GM12878 (cell line): Measurements from ENCODE around the gene CYB5B. TPM values are rescaled to one million over a fixed set of nuclear protein-coding genes. Genes with fewer than 3 reads are reported as not detected.

Experiments
- ATAC-seq: fragments of 200-7000 bp; cut with Tn5 transposase; 3 replicates; pipeline ENCODE4 v1.9.1; 2020; ENCODE audit warnings: mild to moderate bottlenecking, moderate library complexity
- BruUV-seq: library from RNA; stranded (reverse); fragments of 400-500 nt; replicated peaks from 2 replicates; lab custom pipeline; 2021; lab: Mats Ljungman, UMichigan
- CTCF ChIA-PET: fragments of 300-600 bp; sonication (Branson Sonifier 250); formaldehyde crosslinking; extraction: SDS; loops from one replicate; lab custom pipeline; 2021; ENCODE audit warnings: inconsistent platforms; lab: Yijun Ruan, JAX
- POLR2A ChIA-PET: fragments of 350-600 bp; formaldehyde crosslinking; extraction: SDS; loops from one replicate; lab custom pipeline; 2021; ENCODE audit warnings: inconsistent platforms; lab: Charles Lee
- RAD21 ChIA-PET: fragments of 300-600 bp; sonication (Branson Sonifier 250); formaldehyde crosslinking; loops from one replicate; lab custom pipeline; 2023; ENCODE audit warnings: antibody characterized with exemption; ENCODE audit not compliant: unreplicated experiment; lab: Charles Lee
- SMC1A ChIA-PET: fragments of 300-600 bp; sonication (Branson Sonifier 250); formaldehyde crosslinking; loops from one replicate; lab custom pipeline; 2023; ENCODE audit not compliant: unreplicated experiment, uncharacterized antibody; lab: Charles Lee
- DNase-seq: peaks from one replicate; pipeline ENCODE4 v3.0.0-alpha.2; 2011; ENCODE audit warnings: low read depth, low spot score
- FAIRE-seq: peaks from 3 replicates; lab custom pipeline; 2011; peaks lifted over from hg19 to GRCh38; lab: Jason Lieb, UNC
- H2AFZ ChIP-seq: 2 replicates; pipeline ENCODE4 v1.6.0; 2011; ENCODE audit warnings: low read depth, low read length, control low read depth; ENCODE audit not compliant: control insufficient read depth
- H3K27ac ChIP-seq: 2 replicates; pipeline ENCODE4 v1.5.1; 2011; ENCODE audit warnings: control low read depth; ENCODE audit not compliant: control insufficient read depth, insufficient read depth
- H3K27me3 ChIP-seq, 2 experiments: replicated peaks in 1 of 2; 2 replicates each; pipeline versions ENCODE4 v1.6.0 to v1.6.1; 2011; ENCODE audit warnings: low read length in 1 of 2; ENCODE audit not compliant: control insufficient read depth in 2 of 2, insufficient read depth in 2 of 2
- H3K36me3 ChIP-seq, 2 experiments: 2 replicates each; pipeline ENCODE4 v1.5.1; 2011; ENCODE audit warnings: low read length in 1 of 2; ENCODE audit not compliant: control insufficient read depth in 2 of 2, insufficient read depth in 2 of 2
- H3K4me1 ChIP-seq: 2 replicates; pipeline ENCODE4 v1.6.1; 2011; ENCODE audit warnings: mild to moderate bottlenecking, low read length, moderate library complexity, mixed read lengths; ENCODE audit not compliant: control insufficient read depth, insufficient read depth
- H3K4me2 ChIP-seq: 2 replicates; pipeline ENCODE4 v1.6.0; 2011; ENCODE audit warnings: control low read depth; ENCODE audit not compliant: control insufficient read depth, insufficient read depth
- H3K4me3 ChIP-seq: fragments of 200-600 bp; sonication (generic); 2 replicates; pipeline ENCODE4 v1.5.1; 2016
- H3K79me2 ChIP-seq: 2 replicates; pipeline ENCODE4 v1.6.0; 2011; ENCODE audit warnings: low read length; ENCODE audit not compliant: control insufficient read depth, insufficient read depth
- H3K9ac ChIP-seq: 2 replicates; pipeline ENCODE4 v1.8.0; 2011; ENCODE audit warnings: low read length, control low read depth, mixed read lengths; ENCODE audit not compliant: control insufficient read depth, insufficient read depth
- H3K9me3 ChIP-seq: replicated peaks from 3 replicates; pipeline ENCODE4 v1.5.1; 2011; ENCODE audit warnings: mild to moderate bottlenecking, low read length; ENCODE audit not compliant: control insufficient read depth, insufficient read depth
- H4K20me1 ChIP-seq: 2 replicates; pipeline ENCODE4 v1.6.0; 2011; ENCODE audit not compliant: control insufficient read depth, insufficient read depth
- ATF7 ChIP-seq: fragments of 450-650 bp; IDR thresholded peaks from 2 replicates; pipeline ENCODE4 v1.6.1; 2016; ENCODE audit warnings: low read depth, mild to moderate bottlenecking
- MTA2 ChIP-seq: fragments of 450-650 bp; IDR thresholded peaks from 2 replicates; pipeline ENCODE4 v1.6.1; 2016; ENCODE audit warnings: low read depth, mild to moderate bottlenecking, moderate library complexity
- NFIC ChIP-seq: IDR thresholded peaks from 2 replicates; pipeline ENCODE4 v1.6.1; 2012; ENCODE audit warnings: low read depth, mild to moderate bottlenecking, inconsistent platforms, low read length, moderate library complexity
- NFXL1 ChIP-seq: fragments of 450-650 bp; IDR thresholded peaks from 2 replicates; pipeline ENCODE4 v1.6.1; 2017; ENCODE audit warnings: antibody characterized with exemption, mild to moderate bottlenecking, borderline replicate concordance
- TCF3 ChIP-seq: IDR thresholded peaks from 2 replicates; pipeline ENCODE4 v1.6.1; 2012; ENCODE audit warnings: low read depth, mild to moderate bottlenecking, low read length, borderline replicate concordance; ENCODE audit not compliant: insufficient read depth
- WGBS: methylation state at CpG from one replicate; pipeline ENCODE4 v1.1.6; 2016; ENCODE audit warnings: low lambda C conversion rate; ENCODE audit not compliant: insufficient replicate concordance, insufficient coverage; ENCODE audit errors: missing lambda C conversion rate; 5-methylcytosine and 5-hydroxymethylcytosine counted together
- in situ Hi-C: fragments of 300-500 bp; cut with MboI; formaldehyde crosslinking; loops from 9 replicates; pipeline ENCODE4 v1.14.3; 2018; ENCODE audit warnings: mixed read lengths
- intact Hi-C: fragments of 100-400 bp; cut with micrococcal nuclease; formaldehyde crosslinking; loops from one replicate; pipeline ENCODE4 v1.14.2; 2022; ENCODE audit not compliant: unreplicated experiment
- polyA plus RNA-seq, 11 experiments: library from polyadenylated mRNA; depleted of rRNA in 4 of 11; unstranded in 6 of 11; stranded (reverse) in 5 of 11; fragments of >200 nt; fragmentation: Nextera tagmentation in 4 of 11; fragmentation: Illumina TruSeq in 1 of 11; extraction: Ambion mirVana in 4 of 11; extraction: Trizol in 1 of 11; gene quantifications; 1 replicate in 1 of 11; 2 replicates in 10 of 11; pipeline versions ENCODE4 v1.2.1 to v1.2.3, GENCODE V29; 2011 to 2016; ENCODE audit warnings: inconsistent platforms in 2 of 11, missing spikeins in 2 of 11, low read depth in 1 of 11
- total RNA-seq, 4 experiments: library from RNA; depleted of rRNA in 3 of 4; stranded (reverse); fragments of >200 nt in 3 of 4; fragmentation: Illumina TruSeq in 1 of 4; extraction: Trizol in 1 of 4; gene quantifications; 2 replicates each; pipeline versions ENCODE4 v1.2.1 to v1.2.3, GENCODE V29; 2013 to 2021
- TF ChIP-seq, protein P1 (sequence below): fragments of 450-650 bp; IDR thresholded peaks from 2 replicates; pipeline ENCODE4 v1.6.1; 2016; ENCODE audit warnings: mild to moderate bottlenecking
- TF ChIP-seq, protein P2 (sequence below): IDR thresholded peaks from 2 replicates; pipeline ENCODE4 v1.6.1; 2011; ENCODE audit warnings: low read depth, mild to moderate bottlenecking, low read length, moderate library complexity, borderline replicate concordance; ENCODE audit errors: extremely low read depth
- TF ChIP-seq, protein P3 (sequence below): fragments of 450-650 bp; formaldehyde crosslinking; IDR thresholded peaks from 2 replicates; pipeline ENCODE4 v1.4.0; 2020; ENCODE audit warnings: mild to moderate bottlenecking, moderate library complexity

The CYB5B gene
- total and polyA plus RNA-seq, 10 of the 15 experiments (the other 5 are each of a cell fraction or from before 2014, with no cell fraction given): 145 to 305 (median 179) TPM

DNA sequence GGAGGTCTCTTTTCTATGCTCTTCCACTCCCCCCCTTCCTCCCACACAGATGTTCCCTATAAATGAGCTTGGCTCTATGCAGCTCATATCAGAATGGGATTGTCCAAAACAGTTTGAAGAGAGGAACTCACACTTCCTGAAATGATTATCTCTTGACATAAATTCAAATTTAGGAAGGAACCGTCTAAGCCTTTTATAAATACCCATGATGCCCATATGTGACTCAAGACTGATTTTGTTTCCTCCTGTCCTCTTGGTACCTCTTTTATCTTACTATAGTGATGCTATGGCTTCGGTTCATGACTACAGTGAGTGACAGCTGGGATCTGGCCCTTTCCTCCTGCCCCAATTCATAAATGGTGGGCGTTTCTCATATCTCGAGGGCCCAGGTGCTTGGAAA lies 22.0 kb upstream of the CYB5B start:
- Histone ChIP-seq H3K27me3 (no peaks in the 10 kb centered on the region), H2AFZ (peak overlapping the region; percentile 36), H3K4me2 (no peak overlapping the region), H4K20me1 (no peaks in the 10 kb centered on the region), H3K4me3 (no peak overlapping the region), H3K4me1 (peaks cover 6% of the 10 kb centered on the region), H3K36me3 (no peaks in the 10 kb centered on the region), H3K9ac (no peak overlapping the region), H3K27ac (no peak overlapping the region), H3K79me2 (no peaks in the 10 kb centered on the region), H3K9me3 (no peaks in the 10 kb centered on the region; the same call in 2 of the 3 replicates)
- RAD21 ChIA-PET: no interaction called here
- intact Hi-C loops (no loop called here), in situ Hi-C loops (no loop called here)
- POLR2A ChIA-PET: no interaction called here
- DNase-seq: no peak
- FAIRE-seq: no peak
- 47% methylated on average over 4 of the region's 4 CpGs for WGBS
- SMC1A ChIA-PET: interaction anchor here (0.6 to 2.1 kb wide), 6 partner anchors 15 to 351 kb away, joined by 3 to 5 read pairs (median 4); no protein-coding TSS in a partner anchor
- CTCF ChIA-PET: interaction anchor here (1.0 to 1.3 kb wide), 3 partner anchors 14 to 207 kb away, joined by 3 to 5 read pairs (median 3); no protein-coding TSS in a partner anchor
- TF ChIP-seq, protein P1, sequence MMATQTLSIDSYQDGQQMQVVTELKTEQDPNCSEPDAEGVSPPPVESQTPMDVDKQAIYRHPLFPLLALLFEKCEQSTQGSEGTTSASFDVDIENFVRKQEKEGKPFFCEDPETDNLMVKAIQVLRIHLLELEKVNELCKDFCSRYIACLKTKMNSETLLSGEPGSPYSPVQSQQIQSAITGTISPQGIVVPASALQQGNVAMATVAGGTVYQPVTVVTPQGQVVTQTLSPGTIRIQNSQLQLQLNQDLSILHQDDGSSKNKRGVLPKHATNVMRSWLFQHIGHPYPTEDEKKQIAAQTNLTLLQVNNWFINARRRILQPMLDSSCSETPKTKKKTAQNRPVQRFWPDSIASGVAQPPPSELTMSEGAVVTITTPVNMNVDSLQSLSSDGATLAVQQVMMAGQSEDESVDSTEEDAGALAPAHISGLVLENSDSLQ: 0 out of 2 replicates have a peak, but pooled peaks have one; percentile 32
- TF ChIP-seq NFIC: no peak
- TF ChIP-seq, all 136 proteins: peak for 1
- no peak for ATAC-seq
- BruUV-seq: no TSS peak

DNA sequence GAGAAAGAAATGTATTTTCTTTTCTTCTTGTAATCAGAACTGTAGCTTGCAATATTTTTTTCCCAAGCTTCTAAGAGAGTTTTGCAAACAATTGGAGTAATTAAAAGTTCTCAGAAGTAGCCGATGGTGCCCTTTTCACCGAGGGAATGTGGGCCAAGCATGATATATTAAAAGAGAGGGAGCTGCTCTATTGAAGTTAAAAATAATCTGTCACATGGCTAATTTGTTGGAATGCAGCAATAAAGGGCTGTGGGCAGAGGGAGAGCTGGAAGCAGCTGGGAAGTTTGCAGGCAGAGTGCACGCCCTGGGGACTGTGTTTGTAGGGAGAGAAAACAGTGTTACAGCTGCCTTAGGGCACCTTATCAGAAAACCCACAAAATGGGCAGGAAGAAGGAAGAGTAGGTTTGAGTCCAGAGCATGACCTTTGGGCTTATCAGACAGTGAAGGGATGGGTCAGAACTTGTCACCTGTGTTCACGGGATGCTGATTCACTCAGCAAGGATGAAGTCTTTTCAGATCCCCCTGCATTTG lies 20.1 kb upstream of the CYB5B start:
- Histone ChIP-seq H3K4me3 (no peak overlapping the region), H2AFZ (no peak overlapping the region), H3K27ac (no peak overlapping the region), H4K20me1 (no peaks in the 10 kb centered on the region), H3K4me1 (peaks cover 6% of the 10 kb centered on the region), H3K79me2 (no peaks in the 10 kb centered on the region), H3K27me3 (no peaks in the 10 kb centered on the region), H3K9me3 (no peaks in the 10 kb centered on the region; the same call in 2 of the 3 replicates), H3K4me2 (no peak overlapping the region), H3K9ac (no peak overlapping the region), H3K36me3 (no peaks in the 10 kb centered on the region)
- ChIA-PET POLR2A (no interaction called here), SMC1A (interaction anchor here (1.0 to 1.6 kb wide), 4 partner anchors 8 to 110 kb away, joined by 3 to 5 read pairs (median 4); partner anchors contain the start of gene CYB5B), CTCF (interaction anchor here (0.6 to 2.0 kb wide), 5 partner anchors 8 to 692 kb away, joined by 3 to 8 read pairs (median 3); no protein-coding TSS in a partner anchor), RAD21 (interaction anchor here (1.0 to 1.9 kb wide), 2 partner anchors 8 to 21 kb away, joined by 3 to 4 read pairs; no protein-coding TSS in a partner anchor)
- no peak for FAIRE-seq
- no TSS peak for BruUV-seq
- in situ Hi-C loops: no loop called here
- 53% methylated on average over 4 of the region's 4 CpGs for WGBS
- intact Hi-C loops: no loop called here
- no peak for DNase-seq
- no peak for ATAC-seq
- TF ChIP-seq, protein P2, sequence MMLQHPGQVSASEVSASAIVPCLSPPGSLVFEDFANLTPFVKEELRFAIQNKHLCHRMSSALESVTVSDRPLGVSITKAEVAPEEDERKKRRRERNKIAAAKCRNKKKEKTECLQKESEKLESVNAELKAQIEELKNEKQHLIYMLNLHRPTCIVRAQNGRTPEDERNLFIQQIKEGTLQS: no peak
- TF ChIP-seq NFXL1: no peak
- TF ChIP-seq MTA2: no peak
- TF ChIP-seq ATF7: no peak
- TF ChIP-seq, protein P3, sequence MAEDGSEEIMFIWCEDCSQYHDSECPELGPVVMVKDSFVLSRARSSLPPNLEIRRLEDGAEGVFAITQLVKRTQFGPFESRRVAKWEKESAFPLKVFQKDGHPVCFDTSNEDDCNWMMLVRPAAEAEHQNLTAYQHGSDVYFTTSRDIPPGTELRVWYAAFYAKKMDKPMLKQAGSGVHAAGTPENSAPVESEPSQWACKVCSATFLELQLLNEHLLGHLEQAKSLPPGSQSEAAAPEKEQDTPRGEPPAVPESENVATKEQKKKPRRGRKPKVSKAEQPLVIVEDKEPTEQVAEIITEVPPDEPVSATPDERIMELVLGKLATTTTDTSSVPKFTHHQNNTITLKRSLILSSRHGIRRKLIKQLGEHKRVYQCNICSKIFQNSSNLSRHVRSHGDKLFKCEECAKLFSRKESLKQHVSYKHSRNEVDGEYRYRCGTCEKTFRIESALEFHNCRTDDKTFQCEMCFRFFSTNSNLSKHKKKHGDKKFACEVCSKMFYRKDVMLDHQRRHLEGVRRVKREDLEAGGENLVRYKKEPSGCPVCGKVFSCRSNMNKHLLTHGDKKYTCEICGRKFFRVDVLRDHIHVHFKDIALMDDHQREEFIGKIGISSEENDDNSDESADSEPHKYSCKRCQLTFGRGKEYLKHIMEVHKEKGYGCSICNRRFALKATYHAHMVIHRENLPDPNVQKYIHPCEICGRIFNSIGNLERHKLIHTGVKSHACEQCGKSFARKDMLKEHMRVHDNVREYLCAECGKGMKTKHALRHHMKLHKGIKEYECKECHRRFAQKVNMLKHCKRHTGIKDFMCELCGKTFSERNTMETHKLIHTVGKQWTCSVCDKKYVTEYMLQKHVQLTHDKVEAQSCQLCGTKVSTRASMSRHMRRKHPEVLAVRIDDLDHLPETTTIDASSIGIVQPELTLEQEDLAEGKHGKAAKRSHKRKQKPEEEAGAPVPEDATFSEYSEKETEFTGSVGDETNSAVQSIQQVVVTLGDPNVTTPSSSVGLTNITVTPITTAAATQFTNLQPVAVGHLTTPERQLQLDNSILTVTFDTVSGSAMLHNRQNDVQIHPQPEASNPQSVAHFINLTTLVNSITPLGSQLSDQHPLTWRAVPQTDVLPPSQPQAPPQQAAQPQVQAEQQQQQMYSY (CRISPR knock-in tag): no peak
- TF ChIP-seq TCF3: no peak
